Skeletal muscle satellite cell (primary cell): ENCODE results near the gene JPH3.

Source experiments
- H3K27me3 ChIP-seq: 2 replicates; pipeline ENCODE4 v1.7.0; 2013; ENCODE audit warnings: low read length; ENCODE audit not compliant: control insufficient read depth, insufficient read depth
- H3K36me3 ChIP-seq: 2 replicates; pipeline ENCODE4 v1.7.0; 2013; ENCODE audit warnings: mild to moderate bottlenecking, control low read depth, low read length; ENCODE audit not compliant: insufficient read depth
- H3K4me1 ChIP-seq: 2 replicates; pipeline ENCODE4 v1.7.0; 2013; ENCODE audit warnings: low read length; ENCODE audit not compliant: control insufficient read depth, insufficient read depth
- H3K4me2 ChIP-seq: 2 replicates; pipeline ENCODE4 v1.7.0; 2013; ENCODE audit warnings: mild to moderate bottlenecking, low read length
- H3K4me3 ChIP-seq: 2 replicates; pipeline ENCODE4 v1.7.0; 2013; ENCODE audit warnings: low read length
- H3K9ac ChIP-seq: 2 replicates; pipeline ENCODE4 v1.7.0; 2013; ENCODE audit warnings: mild to moderate bottlenecking, low read depth, low read length, moderate library complexity
- H3K9me3 ChIP-seq: replicated peaks from 2 replicates; pipeline ENCODE4 v1.7.0; 2013; ENCODE audit warnings: mild to moderate bottlenecking, control low read depth, low read length

JPH3 gene

DNA sequence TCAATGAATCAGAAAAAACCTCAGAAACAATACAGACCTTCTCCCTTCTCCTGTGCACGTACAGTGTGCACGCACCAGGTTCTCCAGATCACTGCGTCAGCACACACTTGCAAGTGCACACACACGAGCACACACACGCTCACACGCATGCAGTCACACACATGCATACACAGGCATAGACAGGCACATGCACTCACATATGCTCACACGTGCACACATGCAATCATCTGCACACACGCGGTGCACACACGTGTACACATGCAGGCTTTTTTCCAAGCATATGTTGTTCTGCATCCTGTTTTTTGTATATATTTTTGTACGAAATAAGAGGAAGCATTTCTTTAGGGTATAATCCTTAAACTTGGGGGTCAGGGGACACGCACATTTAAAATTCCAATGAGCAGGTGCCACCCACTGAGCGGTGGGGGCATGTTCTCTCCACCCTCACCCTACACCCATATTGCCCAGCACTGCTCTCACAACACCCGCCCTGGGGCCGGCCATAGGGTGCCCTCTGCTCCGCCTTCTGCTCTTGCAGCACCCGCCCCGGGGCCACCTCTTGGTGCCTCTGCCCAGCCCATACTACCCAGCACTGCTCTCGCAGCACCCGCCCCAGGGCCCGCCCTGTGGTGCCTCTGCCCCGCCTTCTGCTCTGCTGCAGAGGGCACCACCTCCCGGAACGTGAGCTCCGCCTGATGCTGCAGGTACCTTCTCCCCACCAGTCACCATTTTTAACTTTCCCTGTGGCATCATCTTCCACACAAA, 142.6 kb downstream of the JPH3 start:
- no peaks in the 10 kb centered on the region for H3K9me3 ChIP-seq
- H3K4me2 ChIP-seq: no peak overlapping the region
- H3K9ac ChIP-seq: no peak overlapping the region
- H3K27me3 ChIP-seq: no peaks in the 10 kb centered on the region
- peaks cover 46% of the 10 kb centered on the region for H3K36me3 ChIP-seq
- no peak overlapping the region for H3K4me3 ChIP-seq
- H3K4me1 ChIP-seq: no peaks in the 10 kb centered on the region

DNA sequence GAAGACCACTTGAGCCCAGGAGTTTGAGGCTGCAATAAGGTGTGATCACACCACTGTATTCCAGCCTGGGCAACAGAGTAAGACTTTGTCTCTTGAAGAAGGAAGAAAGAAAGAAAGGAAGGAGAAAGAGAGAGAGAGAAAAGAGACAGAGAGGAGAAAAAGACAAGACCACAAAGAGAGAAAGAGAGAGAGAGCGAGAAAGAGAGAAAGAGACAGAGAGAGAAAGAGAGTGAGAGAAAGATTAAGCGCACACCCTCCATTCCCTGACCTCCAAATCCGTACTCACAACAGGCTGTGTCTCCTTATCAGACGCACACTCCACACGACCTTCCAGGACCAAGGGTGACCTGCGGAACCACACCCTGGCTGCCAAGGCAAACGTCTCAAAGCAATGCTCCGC, 143.9 kb downstream of the JPH3 start:
- no peaks in the 10 kb centered on the region for H3K4me1 ChIP-seq
- no peaks in the 10 kb centered on the region for H3K9me3 ChIP-seq
- no peak overlapping the region for H3K4me2 ChIP-seq
- H3K9ac ChIP-seq: no peak overlapping the region
- no peaks in the 10 kb centered on the region for H3K27me3 ChIP-seq
- peaks cover 46% of the 10 kb centered on the region for H3K36me3 ChIP-seq
- H3K4me3 ChIP-seq: no peak overlapping the region
